ENCODE results near the gene PPP1R12B.
"Not testable (repeated sequence)": the region's sequence is repeated elsewhere in the genome, so short reads cannot be mapped to it uniquely, and the experiment has no call there.

The PPP1R12B gene

DNA sequence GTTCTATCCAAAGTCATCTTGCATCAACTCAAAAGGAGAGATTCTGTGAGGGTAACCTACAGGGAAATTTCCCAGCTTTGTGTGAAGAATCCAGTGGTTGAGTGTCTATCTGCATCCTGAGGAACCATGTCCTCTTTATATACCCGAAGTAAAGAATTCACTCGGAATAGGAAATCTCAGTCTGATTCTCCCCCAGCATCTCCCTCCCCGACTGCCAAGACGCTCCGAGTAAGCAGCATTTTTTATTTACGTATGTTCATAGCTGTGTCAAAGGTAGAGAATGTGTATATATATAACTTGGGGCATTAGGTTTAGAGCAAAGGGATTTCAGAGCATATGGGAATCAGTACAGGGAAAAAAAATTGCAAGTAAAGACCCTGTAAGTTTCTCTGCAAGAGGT, 191.5 kb downstream of the PPP1R12B start:
- no peak for FAIRE-seq

- no peak for FAIRE-seq
These were observed 191.9 kb downstream of the PPP1R12B start for GRCh38 chr1:202540448-202540847.

DNA sequence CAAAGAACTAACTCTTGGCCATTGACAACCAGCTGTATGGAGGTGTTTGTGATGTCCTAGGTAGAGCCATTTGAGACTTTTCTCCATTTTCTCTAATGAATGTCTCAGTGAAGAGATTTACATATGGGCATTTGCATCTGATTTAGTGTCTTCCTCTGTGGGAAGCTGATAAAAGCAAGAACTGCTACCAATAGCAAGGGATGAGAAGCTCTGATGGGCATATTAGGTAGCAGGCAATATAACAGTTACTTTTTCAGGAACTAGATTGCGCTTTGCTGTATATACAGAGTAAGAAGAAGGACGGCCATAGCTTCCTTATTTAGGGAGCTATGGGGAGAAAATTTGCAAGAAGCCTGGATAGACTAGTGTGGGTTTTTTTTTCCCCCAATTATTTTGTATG, 192.4 kb downstream of the PPP1R12B start:
- not testable (repeated sequence) for FAIRE-seq

GRCh38 chr1:202542415-202542814, 193.9 kb downstream of the PPP1R12B start:
- FAIRE-seq = not testable (repeated sequence)

- FAIRE-seq = not testable (repeated sequence)
These were observed 195.0 kb downstream of the PPP1R12B start for GRCh38 chr1:202543537-202543936.

- FAIRE-seq = not testable (repeated sequence)
These were observed 196.4 kb downstream of the PPP1R12B start for GRCh38 chr1:202544766-202545449.

DNA sequence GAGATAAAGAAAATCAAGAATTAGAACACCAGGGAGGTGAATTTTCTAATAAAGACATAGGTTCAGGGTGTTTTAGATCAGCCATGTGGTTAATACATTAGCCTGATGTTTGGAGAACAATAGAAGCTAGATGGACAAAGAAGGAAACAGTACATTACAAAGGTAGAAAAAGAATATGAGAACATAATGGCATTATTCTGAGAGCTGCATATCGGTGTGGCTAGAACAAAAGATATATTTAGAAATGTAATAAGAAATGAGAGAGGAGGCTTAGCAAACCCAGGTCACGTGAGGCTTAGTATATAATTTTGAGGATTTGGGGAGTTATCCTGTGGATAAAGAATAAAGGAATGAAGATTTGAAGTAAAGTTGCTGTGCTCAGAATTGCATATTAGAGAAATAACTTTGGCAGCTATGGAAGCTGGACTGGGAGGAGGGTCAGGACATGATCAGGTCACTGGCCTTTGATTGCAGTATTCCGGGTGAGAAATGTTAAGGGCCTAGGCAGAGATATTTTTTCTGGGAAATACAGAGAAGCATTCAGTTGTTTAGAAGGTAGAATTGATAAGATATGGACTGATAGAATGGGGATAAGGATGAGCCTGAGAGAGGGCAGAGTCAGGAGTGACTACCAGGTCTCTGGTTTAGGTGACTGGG, 197.3 kb downstream of the PPP1R12B start:
- peak; percentile 34 for FAIRE-seq

GRCh38 chr1:202546377-202546776, 197.9 kb downstream of the PPP1R12B start:
- not testable (repeated sequence) for FAIRE-seq

GRCh38 chr1:202546796-202547195, 198.3 kb downstream of the PPP1R12B start:
- not testable (repeated sequence) for FAIRE-seq

DNA sequence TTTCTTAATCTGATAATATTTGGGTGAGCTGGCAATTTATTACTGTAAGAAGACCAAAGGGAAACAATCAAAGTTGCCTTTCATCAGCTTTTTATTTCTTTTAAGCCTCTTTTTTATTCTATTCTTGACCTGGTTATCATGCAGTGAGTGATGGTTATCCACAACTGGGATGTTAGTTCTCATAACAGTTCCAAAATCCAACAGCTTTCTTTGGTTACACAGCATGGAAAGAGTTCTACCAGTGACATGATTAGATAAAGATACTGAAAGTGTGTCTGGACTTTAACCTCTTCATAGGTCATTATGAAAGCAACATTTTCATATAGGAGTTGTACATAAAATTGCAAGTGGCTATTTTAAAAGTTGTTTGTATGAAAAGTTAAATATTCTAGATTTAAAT, 198.7 kb downstream of the PPP1R12B start:
- FAIRE-seq = no peak

DNA sequence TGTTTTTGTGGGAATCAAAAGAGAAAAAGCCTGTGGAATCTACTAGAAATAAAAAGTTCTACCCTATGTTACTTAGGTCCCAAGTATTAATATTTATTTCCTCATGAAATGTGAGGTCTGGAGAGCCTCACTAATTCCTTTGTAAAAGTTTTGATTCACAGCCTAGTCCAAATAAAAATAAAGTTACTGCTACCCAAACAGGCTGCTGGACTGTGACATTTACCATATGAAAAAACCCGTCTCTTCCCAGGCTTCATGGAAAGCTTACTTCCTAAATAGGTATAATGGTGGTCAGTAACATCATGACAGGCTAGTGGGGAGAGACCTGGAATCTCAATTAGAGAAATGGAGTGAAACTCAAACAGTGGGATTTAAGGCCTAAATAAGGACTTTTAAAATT, 201.6 kb downstream of the PPP1R12B start:
- FAIRE-seq = not testable (repeated sequence)

DNA sequence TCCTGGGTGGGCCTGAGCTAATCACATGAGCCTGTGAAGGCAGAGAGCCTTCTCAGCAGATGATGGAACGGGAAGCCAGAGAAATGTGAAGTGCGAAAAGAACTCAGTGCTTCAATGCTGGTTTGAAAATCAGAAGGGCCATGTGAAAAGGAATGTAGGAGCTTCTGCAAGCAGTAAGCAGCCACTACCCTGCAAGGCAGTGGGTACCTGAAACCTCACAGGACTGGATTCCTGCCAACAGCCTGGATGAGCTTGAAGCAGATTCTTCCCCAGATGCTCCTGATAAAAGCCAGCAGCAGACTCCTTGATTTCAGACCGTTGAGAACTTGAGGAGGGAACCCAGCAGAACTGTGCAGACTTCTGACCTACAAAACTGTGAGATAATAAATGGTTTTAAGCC, 203.2 kb downstream of the PPP1R12B start:
- no peak for FAIRE-seq

DNA sequence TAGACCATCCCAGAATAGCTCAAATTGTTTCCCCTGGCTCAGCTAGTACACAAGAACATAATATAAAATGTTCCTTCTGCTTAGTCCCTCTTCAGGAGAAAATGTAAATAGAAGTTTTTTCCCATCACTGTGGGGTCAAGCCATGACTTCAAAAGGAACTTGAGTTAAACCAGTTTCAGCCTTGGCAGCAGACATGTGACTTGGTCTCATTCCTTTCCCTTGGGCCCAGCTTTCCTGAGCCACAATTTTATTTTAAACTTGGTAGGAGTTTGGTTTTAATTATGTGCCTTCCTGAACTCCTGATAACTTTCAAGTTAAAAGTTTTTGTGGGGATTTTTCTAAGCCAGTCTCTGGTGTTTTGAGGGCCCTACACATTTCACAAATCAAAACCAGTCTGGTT, 204.1 kb downstream of the PPP1R12B start:
- not testable (repeated sequence) for FAIRE-seq

GRCh38 chr1:202553078-202553477, 204.6 kb downstream of the PPP1R12B start:
- FAIRE-seq = peak; percentile 45

DNA sequence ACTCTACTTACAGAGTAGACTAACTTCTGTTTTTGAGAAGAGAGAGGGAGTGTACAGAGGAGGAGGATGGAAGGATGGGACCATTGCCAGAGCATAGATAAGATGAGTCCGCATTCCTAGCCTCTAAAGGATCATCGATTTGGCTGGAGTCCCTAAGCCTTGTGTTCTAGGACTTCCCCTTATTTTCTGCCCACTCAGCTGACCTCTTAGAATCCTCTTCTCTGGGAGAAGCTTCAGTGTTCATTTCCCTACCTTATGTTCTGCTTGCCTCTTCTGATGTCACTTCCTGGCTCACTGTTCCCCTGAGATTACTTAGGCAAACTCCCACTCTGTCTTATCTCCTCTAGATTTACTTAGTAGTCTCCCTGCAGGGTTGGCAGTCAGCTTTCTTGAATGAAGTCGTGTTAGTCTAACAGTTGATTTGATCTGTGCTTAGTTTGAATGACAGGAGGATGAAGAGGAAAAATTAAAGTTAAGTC, 205.1 kb downstream of the PPP1R12B start:
- FAIRE-seq = no peak

DNA sequence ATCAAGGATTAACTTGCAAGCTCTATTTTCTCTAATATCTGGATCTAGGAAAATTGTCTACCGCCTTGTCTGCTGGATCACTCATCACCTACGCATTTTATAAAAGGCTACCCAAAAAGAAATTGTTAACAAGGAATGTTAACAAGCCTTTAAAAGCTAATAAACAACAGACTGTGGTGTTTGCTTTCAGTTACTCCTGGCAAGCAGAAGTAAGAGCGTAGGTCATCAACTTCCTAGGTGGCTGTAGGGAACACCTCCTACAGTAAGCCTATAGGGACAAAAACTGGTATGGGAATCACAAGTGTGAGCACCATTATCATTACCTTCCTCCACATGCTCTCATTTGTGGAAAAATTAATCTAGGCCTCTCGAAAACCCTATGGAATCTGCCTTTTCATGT, 206.1 kb downstream of the PPP1R12B start:
- FAIRE-seq = peak; percentile 43

DNA sequence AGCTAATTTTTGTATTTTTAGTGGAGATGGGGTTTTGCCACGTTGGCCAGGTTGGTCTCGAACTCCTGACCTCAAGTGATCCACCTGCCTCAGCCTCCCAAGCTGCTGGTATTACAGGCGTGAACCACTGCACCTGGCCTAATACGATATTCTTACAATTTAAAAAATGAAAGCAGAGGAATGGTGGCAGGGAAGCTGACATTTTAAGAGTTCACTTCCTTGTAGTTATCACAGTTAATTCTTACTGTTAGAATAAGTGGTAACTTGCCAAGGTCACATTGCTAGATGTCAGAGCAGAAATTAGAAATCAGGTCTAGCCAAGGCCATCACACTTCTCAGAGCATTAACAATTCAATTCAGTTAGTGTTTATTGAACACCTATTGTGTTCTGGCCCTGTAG, 207.5 kb downstream of the PPP1R12B start:
- FAIRE-seq = not testable (repeated sequence)

GRCh38 chr1:202557662-202558061, 209.2 kb downstream of the PPP1R12B start:
- FAIRE-seq = not testable (repeated sequence)

GRCh38 chr1:202561240-202561639, 212.7 kb downstream of the PPP1R12B start:
- no peak for FAIRE-seq

DNA sequence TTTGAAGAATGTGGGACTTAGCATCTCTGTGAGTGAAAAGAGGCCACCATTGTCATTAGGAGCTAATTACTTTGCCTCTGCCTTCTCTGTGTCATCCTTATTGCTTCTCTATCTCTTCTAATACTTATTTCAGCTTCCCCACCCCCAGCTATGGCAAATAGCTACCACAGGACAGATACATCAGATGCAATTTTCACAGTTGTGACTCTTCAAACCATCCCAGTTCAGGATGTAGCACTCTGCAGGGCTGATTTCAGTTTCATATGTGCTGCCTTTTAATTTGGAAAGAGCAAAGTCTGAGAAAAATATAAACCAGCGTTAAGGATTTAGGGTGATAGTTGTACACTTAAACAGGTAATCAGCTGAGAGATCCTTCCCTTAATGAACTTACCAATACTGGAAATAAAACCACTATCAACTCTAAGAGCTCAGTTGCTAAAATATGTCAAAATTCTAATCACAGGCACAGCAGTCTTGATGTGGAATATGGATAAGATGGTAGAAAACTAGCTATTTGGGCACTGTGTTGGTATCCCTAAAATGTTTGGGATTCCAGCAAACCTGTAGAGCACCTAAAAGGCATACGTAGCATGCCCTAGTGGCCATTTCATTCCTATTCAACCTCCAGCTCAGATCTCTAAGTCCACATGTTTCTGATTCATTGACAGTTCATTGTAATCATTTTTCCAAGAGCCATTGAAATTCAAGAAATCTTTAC, 213.4 kb downstream of the PPP1R12B start:
- FAIRE-seq = no peak

DNA sequence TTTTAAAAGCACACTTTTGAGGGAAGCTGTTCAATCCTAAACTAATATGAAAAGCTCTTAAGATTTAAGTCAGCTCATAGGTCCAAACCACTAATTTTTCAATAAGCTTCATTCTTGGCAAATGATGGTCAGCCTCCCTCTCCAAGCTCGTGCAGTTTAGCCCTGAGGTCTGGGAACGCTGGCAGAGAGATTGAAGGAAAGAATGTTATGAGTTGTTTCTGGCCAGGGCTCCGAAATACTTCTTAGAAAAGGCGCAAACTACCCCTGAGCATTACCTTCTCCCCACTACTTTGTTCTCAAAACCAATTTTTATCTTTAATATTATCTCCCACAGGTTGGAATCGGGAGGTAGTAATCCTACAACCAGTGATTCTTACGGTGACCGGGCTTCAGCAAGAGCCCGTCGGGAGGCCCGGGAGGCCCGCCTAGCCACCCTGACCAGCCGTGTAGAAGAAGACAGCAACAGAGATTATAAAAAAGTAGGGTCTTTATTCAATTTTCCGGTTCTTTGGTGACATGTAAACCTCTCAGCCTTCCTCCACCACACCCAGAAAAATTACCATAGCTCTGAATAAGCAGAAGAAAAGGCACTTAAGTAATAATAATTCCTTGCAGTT, 214.1 kb downstream of the PPP1R12B start:
- no peak for FAIRE-seq

DNA sequence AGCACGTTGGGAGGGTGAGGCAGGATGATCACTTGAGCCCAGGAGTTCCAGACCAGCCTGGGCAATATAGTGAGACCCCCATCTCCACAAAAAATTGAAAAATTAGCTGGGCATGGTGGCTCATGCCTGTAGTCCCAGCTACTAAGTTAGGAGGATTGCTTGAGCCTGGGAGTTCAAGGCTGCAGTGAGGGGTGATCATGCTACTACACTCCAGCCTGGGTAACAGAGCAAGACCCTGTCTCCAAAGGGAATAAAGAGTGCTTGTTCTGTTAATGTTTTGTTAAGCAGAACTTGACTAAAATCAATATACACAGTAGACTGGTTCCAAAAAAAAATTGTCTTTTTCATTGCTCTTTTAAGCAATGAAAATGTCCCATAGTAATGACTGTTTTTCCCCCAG, 215.3 kb downstream of the PPP1R12B start:
- FAIRE-seq = no peak

- no peak for FAIRE-seq
These were observed 216.5 kb downstream of the PPP1R12B start for GRCh38 chr1:202564958-202565495.

Measured in TTC549 (cell line).